Globus pallidus (tissue), 1 donor: ENCODE results near the gene NUDT14.

Experiments used
- DNase-seq: peaks from one replicate; pipeline ENCODE4 v3.0.0-alpha.2; 2015; ENCODE audit warnings: low spot score

The NUDT14 gene

DNA sequence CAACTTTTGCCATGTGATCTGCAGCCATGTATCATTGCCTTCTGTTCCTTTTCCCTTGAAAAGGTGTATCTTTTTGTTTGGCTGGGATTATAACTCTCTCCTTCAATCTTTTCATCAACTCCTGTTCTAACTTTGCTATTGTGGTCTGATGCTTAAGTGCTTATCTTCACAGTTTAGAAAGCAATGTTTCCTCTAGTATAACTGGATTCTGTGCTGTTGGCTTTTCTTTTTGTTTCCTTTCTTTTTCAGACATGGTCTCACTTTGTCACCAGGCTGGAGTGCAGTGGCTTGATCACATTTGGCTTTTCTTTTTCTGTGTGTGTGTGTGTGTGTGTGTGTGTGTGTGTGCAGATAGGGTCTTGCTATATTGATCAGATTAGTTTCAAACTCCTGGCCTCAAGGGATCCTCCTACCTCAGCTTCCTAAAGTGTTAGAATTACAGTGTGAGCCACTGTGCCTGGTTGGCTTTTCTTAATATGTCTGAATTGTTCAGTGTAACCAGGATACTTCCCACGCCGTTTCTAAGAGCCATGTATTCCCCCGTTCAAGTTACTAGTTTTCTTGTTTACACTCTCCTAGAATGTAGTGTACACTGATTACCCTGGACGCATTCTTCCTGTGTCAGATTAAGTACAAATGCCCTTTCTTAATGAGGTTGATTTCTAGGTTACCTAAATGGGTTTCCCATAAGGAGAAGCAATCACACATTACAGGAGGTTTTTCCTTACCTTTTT lies 48.0 kb downstream of the NUDT14 start:
- no peak for DNase-seq

DNA sequence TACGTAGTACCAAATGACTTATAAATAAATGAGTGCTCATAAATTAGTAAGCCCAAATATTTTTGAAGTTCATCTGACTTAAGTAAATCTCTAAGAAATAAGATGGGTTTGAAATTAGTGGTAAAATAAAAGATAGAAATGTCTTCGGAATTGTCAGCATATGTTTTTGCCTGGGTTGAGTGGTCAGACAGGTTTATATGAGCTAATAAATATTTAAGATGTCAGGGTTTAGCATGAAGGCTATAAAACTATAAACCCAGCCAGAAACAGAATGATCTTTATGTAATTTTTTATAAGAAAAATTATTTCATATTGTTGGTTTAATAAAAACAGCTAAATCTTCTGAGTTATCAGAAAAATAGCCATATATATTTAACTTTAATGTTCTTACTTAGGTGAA lies 49.9 kb downstream of the NUDT14 start:
- no peak for DNase-seq

DNA sequence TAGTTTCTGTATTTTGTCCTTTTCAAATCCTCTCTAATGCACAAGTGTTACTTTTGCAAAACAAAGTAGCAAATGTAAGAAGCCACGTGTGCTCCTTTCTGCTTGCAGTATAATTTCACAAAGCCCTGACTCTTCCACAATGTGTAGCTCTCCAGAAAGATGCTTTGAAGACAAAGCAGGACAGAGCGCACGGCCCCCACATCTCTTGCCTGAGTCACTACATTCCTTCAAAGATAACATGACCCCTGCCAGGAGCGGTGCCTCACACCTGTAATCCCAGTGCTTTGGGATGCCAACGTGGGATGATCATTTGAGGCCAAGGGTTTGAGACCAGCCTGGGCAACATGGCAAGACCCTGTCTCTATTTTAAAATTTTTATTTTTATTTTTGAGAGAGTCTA lies 53.1 kb downstream of the NUDT14 start:
- DNase-seq, result no peak

DNA sequence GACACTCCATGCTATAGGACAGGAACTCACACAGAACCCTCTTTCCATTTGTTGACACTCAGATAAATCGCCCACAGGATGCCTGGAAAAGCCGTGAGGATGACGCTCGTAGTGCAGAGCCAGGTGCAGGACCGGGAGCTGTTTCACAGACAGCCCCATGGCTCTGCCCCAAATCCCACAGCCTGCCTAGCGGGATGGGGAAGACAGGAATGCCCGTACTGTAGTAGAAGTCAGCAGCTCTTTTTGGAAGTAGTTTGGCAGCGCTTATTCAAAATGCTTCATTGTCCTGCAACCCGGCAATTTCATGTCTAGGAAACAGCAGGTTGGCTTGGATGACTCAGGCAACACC lies 54.2 kb downstream of the NUDT14 start:
- DNase-seq, result no peak

DNA sequence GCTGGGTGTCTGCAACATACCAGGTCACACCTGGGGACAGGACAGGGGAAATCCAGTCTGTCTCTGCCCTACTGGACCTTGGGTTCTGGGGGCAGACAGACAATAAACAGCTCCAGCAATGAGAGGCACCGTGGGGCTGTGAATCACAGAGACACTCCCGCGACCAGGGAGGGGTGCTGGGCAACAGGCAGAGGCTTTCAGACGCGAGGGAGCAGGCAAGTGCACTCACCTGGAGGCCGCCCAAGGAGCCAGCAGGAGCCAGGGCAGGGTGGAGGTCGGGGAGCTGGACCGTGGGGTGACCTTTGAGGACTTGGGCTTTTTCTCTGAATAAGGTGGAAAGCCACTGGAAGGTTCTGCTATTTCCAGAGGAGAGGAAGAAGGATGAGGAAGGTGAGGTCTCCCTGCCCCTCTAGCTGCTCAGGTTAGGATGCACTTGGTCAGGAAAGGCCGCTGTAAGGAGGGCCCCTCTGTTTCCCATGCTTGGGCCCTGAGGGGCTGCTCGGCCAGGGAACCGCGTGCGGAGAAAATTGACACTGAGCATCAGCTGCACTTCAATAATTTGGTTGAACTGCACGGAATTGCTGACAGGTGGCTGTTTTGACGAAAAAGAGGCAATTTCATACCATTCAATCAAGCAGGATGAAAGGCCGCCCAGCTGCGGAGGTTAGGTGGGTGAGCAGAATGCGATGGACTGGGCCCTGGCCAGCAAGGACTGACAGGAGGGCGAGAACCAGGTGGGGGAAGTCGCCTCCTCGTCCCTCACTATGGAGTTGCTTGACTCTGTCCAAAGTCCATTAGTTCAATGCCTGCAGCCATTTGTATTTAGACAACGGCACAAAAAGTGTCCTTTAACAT lies 54.8 kb downstream of the NUDT14 start:
- DNase-seq, result no peak

DNA sequence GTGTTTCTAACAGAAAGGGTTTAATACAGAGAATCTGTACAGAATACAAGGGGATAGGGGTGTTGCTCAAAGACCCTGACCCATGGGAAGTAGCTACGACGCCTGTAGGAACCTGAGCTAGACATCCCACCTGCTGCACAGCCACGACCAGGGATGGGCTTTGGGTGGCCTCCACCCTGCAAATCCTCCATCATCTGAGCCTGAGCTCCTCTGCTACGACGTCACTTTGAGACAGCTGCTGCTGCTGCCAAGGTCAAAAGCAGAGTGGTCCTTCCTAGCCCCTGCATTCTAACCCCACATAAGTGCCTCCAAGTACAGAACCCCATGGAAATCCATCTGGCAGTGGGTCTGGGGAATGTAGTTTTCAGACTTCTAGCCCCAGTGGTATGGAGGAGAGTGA lies 56.3 kb downstream of the NUDT14 start:
- DNase-seq, result no peak

DNA sequence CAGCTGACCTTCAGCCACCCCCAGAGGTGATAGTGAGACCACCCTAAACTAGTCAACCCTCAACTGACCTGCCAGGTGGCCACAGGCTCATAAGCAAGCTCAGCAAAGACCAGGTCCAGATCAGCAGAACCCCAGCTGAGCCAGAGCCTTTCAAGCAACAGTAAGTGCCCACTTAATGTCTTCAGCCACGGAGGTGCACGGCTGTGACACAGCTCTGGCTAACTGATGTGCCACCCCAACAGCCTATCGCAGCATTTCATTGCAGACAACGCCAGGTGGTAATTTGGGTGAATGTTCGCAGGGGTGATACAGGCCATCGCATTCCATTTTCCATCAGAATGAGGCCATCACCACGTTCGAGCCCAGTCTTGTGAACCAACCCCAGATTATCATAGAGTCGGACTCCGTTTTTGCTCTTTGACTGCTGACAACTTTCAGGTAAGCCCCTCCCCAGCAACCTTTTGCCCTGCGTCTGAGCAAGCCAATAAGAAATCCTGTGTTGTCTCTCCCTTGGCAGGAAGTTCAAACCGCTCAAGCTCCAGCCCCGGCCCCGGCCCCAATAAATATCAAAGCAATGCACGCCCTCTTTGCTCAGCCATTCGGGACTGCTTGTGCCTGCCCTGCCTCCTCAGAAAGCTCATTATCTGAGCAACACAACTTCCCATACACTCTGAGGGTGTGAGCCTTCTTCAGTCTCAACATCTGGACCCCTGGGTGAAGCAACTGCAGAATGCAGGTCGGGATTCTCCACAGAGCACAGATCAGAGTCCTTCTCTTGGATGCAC lies 56.9 kb downstream of the NUDT14 start:
- DNase-seq, result no peak

DNA sequence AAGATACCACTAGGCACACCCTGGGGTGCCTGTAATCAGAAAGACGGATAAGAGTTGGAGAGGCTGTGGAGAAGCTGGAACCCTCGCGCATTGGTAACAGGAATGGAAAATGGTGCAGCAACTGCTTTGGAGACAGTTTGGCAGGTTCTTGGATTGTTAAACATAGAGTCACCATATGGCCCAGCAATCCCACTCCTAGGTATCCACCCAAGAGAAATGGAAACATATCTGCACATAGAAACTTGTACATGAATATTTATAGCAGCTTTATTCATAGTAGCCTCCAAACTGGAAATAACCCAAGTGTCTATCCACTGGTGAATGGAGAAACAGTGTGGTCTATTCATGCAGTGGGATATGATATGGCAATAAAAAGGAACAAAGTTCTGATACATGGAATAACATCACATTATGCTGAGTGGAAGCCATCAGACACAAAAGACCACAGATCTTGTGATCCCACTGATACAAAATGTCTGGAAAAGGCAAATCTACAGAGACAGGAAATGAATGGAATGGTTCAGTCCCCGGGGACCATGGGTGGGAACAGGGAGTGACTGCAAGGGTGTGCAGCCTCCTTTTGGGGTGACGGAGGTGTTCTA lies 57.9 kb downstream of the NUDT14 start:
- no peak for DNase-seq
